SK-N-MC (cell line): Measurements from ENCODE around the gene ZNF524.

Source experiments
- EZH2 ChIP-seq: fragments of 200-600 bp; sonication (generic); IDR thresholded peaks from one replicate; pipeline ENCODE4 v1.6.1; 2017; ENCODE audit warnings: antibody characterized with exemption
- FOXP2 ChIP-seq: optimal IDR thresholded peaks from 2 replicates; pipeline ENCODE3; 2011; ENCODE audit warnings: mild to moderate bottlenecking, moderate library complexity; ENCODE audit not compliant: insufficient read depth; ENCODE audit errors: extremely low read length, control extremely low read depth
- POLR2AphosphoS5 ChIP-seq: IDR thresholded peaks from 2 replicates; pipeline ENCODE4 v1.6.1; 2012; ENCODE audit warnings: mild to moderate bottlenecking, low read depth, low read length, borderline replicate concordance

DNA sequence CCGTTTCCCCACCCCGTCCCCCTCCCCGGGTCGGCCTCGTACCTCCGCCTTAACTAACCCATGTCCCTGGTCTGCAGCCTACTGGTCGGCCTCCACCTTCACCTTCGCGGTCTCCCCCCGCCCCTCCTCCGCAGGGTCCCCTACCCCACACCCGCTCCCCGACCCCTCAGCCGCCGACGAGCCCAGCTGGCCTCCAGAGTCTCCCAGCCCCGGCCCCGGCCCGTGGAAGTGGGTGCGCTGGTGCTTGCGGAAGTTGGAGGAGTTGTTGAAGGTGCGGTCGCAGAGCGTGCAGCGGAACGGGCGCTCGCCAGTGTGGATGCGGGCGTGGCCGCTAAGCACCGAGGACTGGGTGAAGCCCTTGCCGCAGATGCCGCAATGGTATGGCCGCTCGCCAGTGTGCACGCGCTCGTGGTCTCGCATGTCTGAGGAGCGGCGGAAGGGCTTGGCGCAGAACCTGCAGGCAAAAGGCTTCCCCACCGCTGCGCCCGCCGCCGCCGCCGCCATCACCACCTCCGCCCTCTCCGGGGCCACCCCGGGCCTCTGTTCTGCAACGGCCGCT is 21.7 kb downstream of the ZNF524 start:
- no peak for TF ChIP-seq POLR2AphosphoS5
- no peak for TF ChIP-seq EZH2
- TF ChIP-seq FOXP2 = no peak
